NT2/D1 (cell line): ENCODE measurements around the gene PDILT.

ENCODE experiments used
- SUZ12 ChIP-seq: IDR thresholded peaks from 2 replicates; pipeline ENCODE4 v1.6.1; 2011; ENCODE audit not compliant: insufficient read length, insufficient read depth; ENCODE audit errors: extremely low read depth
- YY1 ChIP-seq: IDR thresholded peaks from 2 replicates; pipeline ENCODE4 v1.6.1; 2011; ENCODE audit not compliant: insufficient read length, insufficient read depth
- ZNF274 ChIP-seq: IDR thresholded peaks from 2 replicates; pipeline ENCODE4 v1.6.1; 2011; ENCODE audit warnings: mild to moderate bottlenecking, low read depth, low read length

- no peak for TF ChIP-seq YY1
- no peak for TF ChIP-seq SUZ12
- no peak for TF ChIP-seq ZNF274
These were observed 35.0 kb downstream of the PDILT start for GRCh38 chr16:20369452-20370054.
